PC-9 (cell line): ENCODE data around the gene RPS24. TPM values are rescaled to one million over a fixed set of nuclear protein-coding genes. Genes with fewer than 3 reads are reported as not detected.
"Not testable (repeated sequence)": the region's sequence is repeated elsewhere in the genome, so short reads cannot be mapped to it uniquely, and the experiment has no call there.

Experiments used
- BruUV-seq: library from RNA; stranded (reverse); fragments of 400-500 nt; replicated peaks from 2 replicates; lab custom pipeline; 2021; lab: Mats Ljungman, UMichigan
- CTCF ChIA-PET: fragments of 300-600 bp; sonication (Branson Sonifier 250); formaldehyde crosslinking; loops from one replicate; lab custom pipeline; 2022; ENCODE audit warnings: antibody characterized with exemption; lab: Charles Lee
- POLR2A ChIA-PET: fragments of 300-600 bp; sonication (Branson Sonifier 250); formaldehyde crosslinking; loops from one replicate; lab custom pipeline; 2022; ENCODE audit warnings: antibody characterized with exemption; ENCODE audit not compliant: unreplicated experiment; lab: Charles Lee
- DNase-seq, 2 experiments: peaks; one replicate each; pipeline versions ENCODE4 v3.0.0 to v3.0.0-alpha.2; 2015 to 2022; ENCODE audit warnings: mixed read lengths in 1 of 2
- H2AFZ ChIP-seq: fragments of 200-600 bp; sonication (generic); 2 replicates; pipeline ENCODE4 v1.8.1; 2017; ENCODE audit warnings: antibody characterized with exemption
- H3F3A ChIP-seq: fragments of 200-600 bp; sonication (generic); 2 replicates; pipeline ENCODE4 v1.8.1; 2017; ENCODE audit warnings: antibody characterized with exemption, mild to moderate bottlenecking, low read depth; ENCODE audit not compliant: insufficient read depth
- H3K27ac ChIP-seq: fragments of 200-600 bp; sonication (generic); 2 replicates; pipeline ENCODE4 v1.6.1; 2016; ENCODE audit warnings: mixed run types
- H3K27me3 ChIP-seq: fragments of 200-600 bp; sonication (generic); 2 replicates; pipeline ENCODE4 v1.6.1; 2016; ENCODE audit warnings: low read depth, mixed run types; ENCODE audit not compliant: insufficient read depth
- H3K36me3 ChIP-seq: fragments of 200-600 bp; sonication (generic); 2 replicates; pipeline ENCODE4 v1.6.1; 2016; ENCODE audit warnings: low read depth, mixed run types
- H3K4me1 ChIP-seq: fragments of 200-600 bp; sonication (generic); replicated peaks from 2 replicates; pipeline ENCODE4 v1.6.1; 2016; ENCODE audit warnings: mixed run types; ENCODE audit not compliant: insufficient read depth
- H3K4me2 ChIP-seq: fragments of 200-600 bp; sonication (generic); 2 replicates; pipeline ENCODE4 v1.6.1; 2017; ENCODE audit warnings: mixed run types
- H3K4me3 ChIP-seq: fragments of 200-600 bp; sonication (generic); 2 replicates; pipeline ENCODE4 v1.6.1; 2016; ENCODE audit warnings: mixed run types
- H3K79me2 ChIP-seq: fragments of 200-600 bp; sonication (generic); 2 replicates; pipeline ENCODE4 v1.6.1; 2017; ENCODE audit warnings: low read depth, mixed run types
- H3K9me2 ChIP-seq: fragments of 200-600 bp; sonication (generic); 2 replicates; pipeline ENCODE4 v1.8.1; 2017; ENCODE audit warnings: mild to moderate bottlenecking; ENCODE audit not compliant: insufficient read depth
- H3K9me3 ChIP-seq: fragments of 200-600 bp; sonication (generic); 2 replicates; pipeline ENCODE4 v1.8.1; 2016; ENCODE audit warnings: low read depth; ENCODE audit not compliant: insufficient read depth
- H4K20me1 ChIP-seq: fragments of 200-600 bp; sonication (generic); 2 replicates; pipeline ENCODE4 v1.8.1; 2017; ENCODE audit not compliant: insufficient read depth
- EZH2 ChIP-seq: fragments of 200-600 bp; sonication (generic); IDR thresholded peaks from 2 replicates; pipeline ENCODE4 v1.8.0; 2017; ENCODE audit warnings: antibody characterized with exemption, low read depth
- intact Hi-C: fragments of 100-400 bp; cut with micrococcal nuclease; formaldehyde crosslinking; loops from one replicate; pipeline ENCODE4 v1.10.0; 2022; ENCODE audit not compliant: unreplicated experiment
- total RNA-seq: library from RNA; stranded (reverse); gene quantifications from 2 replicates; pipeline ENCODE4 v1.2.3, GENCODE V29; 2021
- TF ChIP-seq, protein P1 (sequence below): fragments of 200-600 bp; sonication (generic); conservative IDR thresholded peaks from 2 replicates; pipeline ENCODE4 v1.6.1; 2017; ENCODE audit warnings: mixed run types, antibody characterized with exemption, mild to moderate bottlenecking, moderate library complexity

The RPS24 gene
- total RNA-seq, 1 experiment from 2014 or later, result 2,068 TPM

DNA sequence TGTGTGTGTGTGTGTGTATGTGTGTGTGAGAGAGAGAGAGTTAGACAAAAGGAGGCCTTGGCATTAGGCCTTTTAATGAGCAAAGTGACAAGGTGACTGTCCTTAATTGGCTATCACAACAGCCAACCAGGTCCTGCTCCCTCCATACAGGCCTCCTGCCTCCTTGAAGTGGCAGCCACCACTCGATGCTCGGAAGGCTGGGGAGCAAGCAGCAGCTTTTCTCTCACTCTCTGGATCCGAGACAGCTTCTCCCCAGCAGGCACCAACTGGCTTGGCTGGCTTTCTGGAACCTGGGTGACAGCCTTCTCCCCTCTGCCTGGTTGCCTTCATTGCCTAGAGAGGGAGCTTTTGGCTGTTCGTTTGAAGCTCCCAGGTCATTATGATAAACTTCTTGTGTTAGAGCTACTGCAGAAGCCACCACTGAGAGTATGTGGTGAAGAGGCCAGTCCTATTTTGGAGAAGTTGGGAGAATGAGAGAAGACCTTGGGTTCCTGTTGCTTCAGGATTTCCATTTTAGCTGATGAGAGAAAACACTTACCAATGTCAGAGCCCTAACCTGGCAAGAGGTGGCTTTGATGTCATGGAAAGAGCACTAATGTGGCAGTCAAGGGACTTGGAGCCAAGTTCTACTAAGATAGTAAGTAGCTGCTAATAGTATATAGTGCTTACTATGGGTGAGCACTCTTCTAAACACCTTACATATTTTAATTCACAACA lies 37.6 kb downstream of the RPS24 start:
- POLR2A ChIA-PET, result no interaction called here

DNA sequence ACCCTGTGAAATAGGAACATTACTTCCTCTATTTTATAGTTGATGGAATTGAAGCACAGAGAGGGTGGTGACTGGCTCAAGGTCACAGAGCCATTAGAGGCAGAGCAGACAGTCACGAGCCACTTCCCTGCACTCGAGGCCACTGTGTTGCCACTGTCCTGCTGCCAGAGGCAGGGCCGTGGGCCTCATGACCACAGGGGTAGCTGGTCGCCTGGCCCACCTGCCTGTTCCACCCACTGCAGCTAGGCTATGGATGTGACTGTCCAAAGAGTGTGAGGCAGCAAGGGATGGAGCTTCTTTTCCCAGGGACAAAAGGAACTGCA lies 38.2 kb downstream of the RPS24 start:
- H3K36me3 ChIP-seq, result no peaks in the 10 kb centered on the region
- ChIA-PET POLR2A (no interaction called here), CTCF (no interaction called here)
- no peak overlapping the region for H2AFZ ChIP-seq
- no peak overlapping the region for H3K4me3 ChIP-seq
- no peaks in the 10 kb centered on the region for H3K9me2 ChIP-seq
- H4K20me1 ChIP-seq, result no peaks in the 10 kb centered on the region
- no peak for DNase-seq
- H3K4me2 ChIP-seq, result no peak overlapping the region
- peaks cover 2% of the 10 kb centered on the region; the same call in 1 of the 2 replicates for H3K27me3 ChIP-seq
- no peaks in the 10 kb centered on the region for H3K79me2 ChIP-seq
- no peak overlapping the region for H3K27ac ChIP-seq
- H3F3A ChIP-seq, result no peaks in the 10 kb centered on the region
- H3K4me1 ChIP-seq, result no peaks in the 10 kb centered on the region
- BruUV-seq, result no TSS peak
- H3K9me3 ChIP-seq, result no peaks in the 10 kb centered on the region
- TF ChIP-seq, protein P1, sequence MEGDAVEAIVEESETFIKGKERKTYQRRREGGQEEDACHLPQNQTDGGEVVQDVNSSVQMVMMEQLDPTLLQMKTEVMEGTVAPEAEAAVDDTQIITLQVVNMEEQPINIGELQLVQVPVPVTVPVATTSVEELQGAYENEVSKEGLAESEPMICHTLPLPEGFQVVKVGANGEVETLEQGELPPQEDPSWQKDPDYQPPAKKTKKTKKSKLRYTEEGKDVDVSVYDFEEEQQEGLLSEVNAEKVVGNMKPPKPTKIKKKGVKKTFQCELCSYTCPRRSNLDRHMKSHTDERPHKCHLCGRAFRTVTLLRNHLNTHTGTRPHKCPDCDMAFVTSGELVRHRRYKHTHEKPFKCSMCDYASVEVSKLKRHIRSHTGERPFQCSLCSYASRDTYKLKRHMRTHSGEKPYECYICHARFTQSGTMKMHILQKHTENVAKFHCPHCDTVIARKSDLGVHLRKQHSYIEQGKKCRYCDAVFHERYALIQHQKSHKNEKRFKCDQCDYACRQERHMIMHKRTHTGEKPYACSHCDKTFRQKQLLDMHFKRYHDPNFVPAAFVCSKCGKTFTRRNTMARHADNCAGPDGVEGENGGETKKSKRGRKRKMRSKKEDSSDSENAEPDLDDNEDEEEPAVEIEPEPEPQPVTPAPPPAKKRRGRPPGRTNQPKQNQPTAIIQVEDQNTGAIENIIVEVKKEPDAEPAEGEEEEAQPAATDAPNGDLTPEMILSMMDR, result no peak
- TF ChIP-seq EZH2, result no peak
- intact Hi-C loops, result no loop called here

More for the DNA sequence above, 37.6 kb downstream of the RPS24 start:
- Histone ChIP-seq H3K4me1 (no peaks in the 10 kb centered on the region), H3K79me2 (no peaks in the 10 kb centered on the region), H3F3A (no peaks in the 10 kb centered on the region), H3K9me2 (no peaks in the 10 kb centered on the region), H2AFZ (no peak overlapping the region), H3K27me3 (no peaks in the 10 kb centered on the region; the same call in 1 of the 2 replicates), H3K4me2 (no peak overlapping the region), H3K27ac (no peak overlapping the region), H3K36me3 (no peaks in the 10 kb centered on the region), H4K20me1 (no peaks in the 10 kb centered on the region), H3K4me3 (no peak overlapping the region), H3K9me3 (no peaks in the 10 kb centered on the region)
- CTCF ChIA-PET, result no interaction called here
- intact Hi-C loops, result no loop called here
- no peak for DNase-seq
- no peak for TF ChIP-seq EZH2
- TF ChIP-seq, protein P1, result no peak
- no TSS peak for BruUV-seq

DNA sequence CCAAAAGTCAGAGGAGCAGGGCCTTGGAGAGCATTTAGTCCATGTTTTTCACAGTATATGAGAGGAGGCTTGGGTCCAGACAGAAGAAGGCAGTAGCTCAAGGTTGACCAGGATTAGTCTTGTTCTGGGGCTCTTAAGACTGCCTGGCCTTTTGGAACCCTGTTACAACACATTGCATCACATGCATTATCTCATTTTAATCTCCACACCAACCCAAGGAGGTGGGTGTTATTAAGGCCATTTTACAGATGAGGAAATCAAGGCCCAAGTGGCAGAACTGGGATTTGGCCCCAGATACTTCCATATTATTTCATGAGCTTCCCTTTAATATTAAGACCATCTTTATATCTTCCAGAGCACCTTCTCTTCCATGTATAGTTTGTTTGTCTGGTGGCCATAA lies 38.8 kb downstream of the RPS24 start:
- Histone ChIP-seq H3K9me2 (no peaks in the 10 kb centered on the region), H3K27ac (no peak overlapping the region), H4K20me1 (no peaks in the 10 kb centered on the region), H3K4me3 (no peak overlapping the region), H3K79me2 (no peaks in the 10 kb centered on the region), H3K36me3 (no peaks in the 10 kb centered on the region), H2AFZ (no peak overlapping the region), H3F3A (no peaks in the 10 kb centered on the region), H3K4me2 (no peak overlapping the region), H3K9me3 (no peaks in the 10 kb centered on the region), H3K27me3 (peaks cover 9% of the 10 kb centered on the region; the same call in 1 of the 2 replicates), H3K4me1 (no peaks in the 10 kb centered on the region)
- POLR2A ChIA-PET, result no interaction called here
- intact Hi-C loops, result no loop called here
- TF ChIP-seq, protein P1, result no peak
- TF ChIP-seq EZH2, result no peak
- no peak for DNase-seq
- no TSS peak for BruUV-seq
- CTCF ChIA-PET, result no interaction called here

DNA sequence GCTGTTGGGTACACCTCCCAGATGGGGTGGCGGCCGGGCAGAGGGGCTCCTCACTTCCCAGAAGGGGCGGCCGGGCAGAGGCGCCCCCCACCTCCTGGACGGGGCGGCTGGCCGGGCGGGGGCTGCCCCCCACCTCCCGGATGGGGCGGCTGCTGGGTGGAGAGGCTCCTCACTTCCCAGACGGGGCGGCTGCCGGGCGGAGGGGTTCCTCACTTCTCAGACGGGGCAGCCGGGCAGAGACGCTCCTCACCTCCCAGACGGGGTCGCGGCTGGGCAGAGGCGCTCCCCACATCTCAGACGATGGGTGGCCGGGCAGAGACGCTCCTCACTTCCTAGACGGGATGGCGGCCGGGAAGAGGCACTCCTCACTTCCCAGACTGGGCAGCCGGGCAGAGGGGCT lies 42.1 kb downstream of the RPS24 start:
- not testable (repeated sequence) for BruUV-seq, H3K4me3 ChIP-seq

More for the DNA sequence above, 42.1 kb downstream of the RPS24 start:
- H3K79me2 ChIP-seq, H3K9me2 ChIP-seq, H4K20me1 ChIP-seq, H3K4me2 ChIP-seq, CTCF ChIA-PET, DNase-seq, H3K27ac ChIP-seq, H3K4me1 ChIP-seq, H3K36me3 ChIP-seq, POLR2A ChIA-PET, H3K9me3 ChIP-seq, H3F3A ChIP-seq, intact Hi-C loops, H2AFZ ChIP-seq: not testable (repeated sequence)
- H3K27me3 ChIP-seq, result 0 out of 2 replicates have a peak, but pooled peaks cover 18% of the 10 kb centered on the region
